AG04450 (cell line): ENCODE results near the gene HM13. TPM values are rescaled to one million over a fixed set of nuclear protein-coding genes. Genes with fewer than 3 reads are reported as not detected.
"Not testable (repeated sequence)": the region's sequence is repeated elsewhere in the genome, so short reads cannot be mapped to it uniquely, and the experiment has no call there.

ENCODE experiments used
- CTCF ChIA-PET: fragments of 300-600, 350-600 bp; formaldehyde crosslinking; extraction: SDS; loops from one replicate; lab custom pipeline; 2022; ENCODE audit warnings: antibody characterized with exemption, inconsistent platforms; lab: Charles Lee
- POLR2A ChIA-PET: fragments of 350-600 bp; formaldehyde crosslinking; extraction: SDS; loops from one replicate; lab custom pipeline; 2021; ENCODE audit warnings: antibody characterized with exemption, inconsistent platforms; lab: Yijun Ruan, JAX
- DNase-seq: peaks from one replicate; pipeline ENCODE4 v3.0.0-alpha.2; 2011; ENCODE audit warnings: low read depth, low spot score
- H3K27ac ChIP-seq: one replicate; pipeline ENCODE4 v1.5.1; 2012; ENCODE audit warnings: low read depth, low read length, control low read depth
- H3K27me3 ChIP-seq: one replicate; pipeline ENCODE4 v1.6.0; 2012; ENCODE audit warnings: low read length; ENCODE audit not compliant: control insufficient read depth, insufficient read depth
- H3K4me3 ChIP-seq: 2 replicates; pipeline ENCODE4 v1.5.1; 2011; ENCODE audit warnings: mild to moderate bottlenecking, low read depth, low read length, control low read depth
- H3K9me3 ChIP-seq: 2 replicates; pipeline ENCODE4 v1.5.1; 2012; ENCODE audit warnings: low read length; ENCODE audit not compliant: control insufficient read depth, insufficient read depth
- CTCF ChIP-seq: IDR thresholded peaks from 2 replicates; pipeline ENCODE4 v1.5.1; 2011; ENCODE audit warnings: low read depth, low read length, control low read depth, inconsistent platforms
- polyA plus RNA-seq: library from polyadenylated mRNA; depleted of rRNA; stranded (reverse); fragments of >200 nt; gene quantifications from 2 replicates; pipeline ENCODE4 v1.2.3, GENCODE V29; 2011

The HM13 gene
- polyA plus RNA-seq, 1 experiment, result 167 TPM

- no peak overlapping the region for H3K4me3 ChIP-seq
- CTCF ChIA-PET, result interaction anchor here (3.8 to 5.9 kb wide), 3 partner anchors 12 to 42 kb away, joined by 20 to 210 read pairs (median 20); partner anchors contain the start of genes DEFB124 and REM1
- DNase-seq, result no peak
- no peaks in the 10 kb centered on the region for H3K9me3 ChIP-seq
- no peak overlapping the region for H3K27ac ChIP-seq
- no peak for TF ChIP-seq CTCF
- H3K27me3 ChIP-seq, result peaks cover 11% of the 10 kb centered on the region
- POLR2A ChIA-PET, result no interaction called here
Observed at GRCh38 chr20:31500527-31500926, 13.7 kb upstream of the HM13 start.

GRCh38 chr20:31502884-31503673 lies 11.2 kb upstream of the HM13 start:
- CTCF ChIA-PET, result interaction anchor here (0.6 to 5.9 kb wide), 29 partner anchors 8 to 208 kb away, joined by 3 to 210 read pairs (median 6); partner anchors contain the start of genes DEFB123, DEFB124, HM13 and REM1
- TF ChIP-seq CTCF, result peak; percentile 87

GRCh38 chr20:31505903-31506302 lies 8.3 kb upstream of the HM13 start:
- no peak overlapping the region for H3K27ac ChIP-seq
- H3K27me3 ChIP-seq, result peaks cover 9% of the 10 kb centered on the region
- ChIA-PET POLR2A (interaction anchor here (0.7 kb wide), 1 partner anchor 20 kb away, joined by 11 read pairs; no protein-coding TSS in a partner anchor), CTCF (interaction anchor here (3.3 kb wide), 1 partner anchor 46 kb away, joined by 21 read pairs; no protein-coding TSS in a partner anchor)
- no peak overlapping the region for H3K4me3 ChIP-seq
- H3K9me3 ChIP-seq, result no peaks in the 10 kb centered on the region; the same call in 1 of the 2 replicates
- no peak for TF ChIP-seq CTCF
- no peak for DNase-seq

More at GRCh38 chr20:31502884-31503673, 11.2 kb upstream of the HM13 start:
- POLR2A ChIA-PET, H3K27me3 ChIP-seq, H3K9me3 ChIP-seq, H3K4me3 ChIP-seq, H3K27ac ChIP-seq: not testable (repeated sequence)
- peak; percentile 42 for DNase-seq

- no peak for DNase-seq
- ChIA-PET POLR2A (no interaction called here), CTCF (interaction anchor here (3.3 kb wide), 1 partner anchor 49 kb away, joined by 21 read pairs; no protein-coding TSS in a partner anchor)
- Histone ChIP-seq H3K27me3 (peaks cover 10% of the 10 kb centered on the region), H3K9me3 (no peaks in the 10 kb centered on the region; the same call in 1 of the 2 replicates), H3K4me3 (no peak overlapping the region), H3K27ac (no peak overlapping the region)
- no peak; the same call in 1 of the 2 replicates for TF ChIP-seq CTCF
Observed at GRCh38 chr20:31508517-31509244, 5.6 kb upstream of the HM13 start.
